Urinary bladder (tissue), 4 donors: ENCODE data around the gene CYP26B1. TPM values are rescaled to one million over a fixed set of nuclear protein-coding genes. Genes with fewer than 3 reads are reported as not detected.

Experiments
- DNase-seq: peaks from one replicate; pipeline ENCODE4 v3.0.0-alpha.2; 2015; ENCODE audit errors: extremely low spot score
- H3K27ac ChIP-seq: one replicate; pipeline ENCODE4 v1.5.1; 2013; ENCODE audit warnings: low read depth, mild to moderate bottlenecking, moderate library complexity
- H3K36me3 ChIP-seq: one replicate; pipeline ENCODE4 v1.6.1; 2013; ENCODE audit warnings: mild to moderate bottlenecking, moderate library complexity; ENCODE audit not compliant: insufficient read depth
- H3K4me1 ChIP-seq: one replicate; pipeline ENCODE4 v1.6.1; 2013; ENCODE audit warnings: mild to moderate bottlenecking, moderate library complexity; ENCODE audit not compliant: insufficient read depth
- H3K4me3 ChIP-seq: one replicate; pipeline ENCODE4 v1.5.1; 2013; ENCODE audit warnings: low read depth, low read length
- WGBS: extraction: QIAGEN DNeasy Blood & Tissue Kit; methylation state at CpG from one replicate; pipeline ENCODE4 v1.1.7; 2013; 5-methylcytosine and 5-hydroxymethylcytosine counted together
- polyA plus RNA-seq: library from polyadenylated mRNA; stranded (reverse); fragments of 200-250 nt; gene quantifications from one replicate; pipeline ENCODE4 v1.2.3, GENCODE V29; 2013
- total RNA-seq: library from RNA; depleted of rRNA; stranded (reverse); fragments of >200 nt; gene quantifications from one replicate; pipeline ENCODE4 v1.2.3, GENCODE V29; 2014
- donor health status: healthy with polysubstance abuse.
- donor health status: healthy.

The CYP26B1 gene
- total and polyA plus RNA-seq, 2 donors = 4.7 to 6.1 TPM

DNA sequence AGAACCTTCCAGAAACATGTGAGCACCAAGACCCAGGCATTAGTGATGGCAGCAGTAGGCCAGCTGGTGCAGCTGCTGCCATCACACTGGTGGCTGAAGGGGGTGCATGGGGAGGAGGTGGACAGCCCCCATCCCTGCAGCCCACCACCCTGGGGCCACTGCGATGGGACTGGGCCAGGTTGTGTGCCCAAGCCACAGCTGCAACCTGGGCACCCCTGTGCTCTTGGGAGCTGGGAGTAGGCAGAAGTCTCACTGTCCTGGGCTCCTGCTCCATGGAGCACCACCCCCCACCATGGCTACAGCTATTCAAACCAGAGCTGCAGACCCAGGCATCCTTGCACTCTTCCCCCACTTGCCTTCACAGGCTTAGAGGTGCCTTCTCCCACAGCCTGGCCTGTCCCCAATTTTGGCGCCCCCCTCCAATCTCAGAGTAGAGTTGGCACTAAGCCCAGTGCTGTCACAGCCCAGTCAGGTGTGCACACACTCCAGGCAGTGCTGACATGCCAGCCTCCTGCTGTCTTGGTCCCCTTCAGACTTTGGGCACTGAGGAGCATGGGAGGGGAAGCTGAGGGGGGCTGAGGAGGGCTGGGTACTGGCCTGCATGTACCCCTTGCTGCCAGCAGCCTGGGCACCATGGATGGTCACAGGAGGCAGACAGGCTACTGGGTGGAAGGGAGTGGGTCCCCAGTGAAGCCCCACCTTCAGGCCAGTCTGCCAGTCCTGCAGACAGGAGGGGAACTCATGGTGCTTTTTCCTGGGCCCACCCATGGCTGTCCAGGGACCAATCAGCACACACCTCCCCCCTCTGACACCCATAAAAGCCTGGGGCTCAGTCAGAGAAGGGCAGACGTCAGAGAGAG, 67.1 kb downstream of the CYP26B1 start:
- H3K4me1 ChIP-seq = no peaks in the 10 kb centered on the region

More for the DNA sequence above, 67.1 kb downstream of the CYP26B1 start:
- DNase-seq = no peak
- Histone ChIP-seq H3K27ac (no peak overlapping the region), H3K36me3 (no peaks in the 10 kb centered on the region), H3K4me3 (no peak overlapping the region)
- 77% methylated on average over 3 of the region's 3 CpGs for whole genome bisulfite sequencing
